HS-27A (cell line): Measurements from ENCODE around the gene ADCY4.

Experiments
- DNase-seq: peaks from one replicate; pipeline ENCODE4 v3.0.0-alpha.2; 2012; ENCODE audit warnings: low read depth, missing footprints

The ADCY4 gene

DNA sequence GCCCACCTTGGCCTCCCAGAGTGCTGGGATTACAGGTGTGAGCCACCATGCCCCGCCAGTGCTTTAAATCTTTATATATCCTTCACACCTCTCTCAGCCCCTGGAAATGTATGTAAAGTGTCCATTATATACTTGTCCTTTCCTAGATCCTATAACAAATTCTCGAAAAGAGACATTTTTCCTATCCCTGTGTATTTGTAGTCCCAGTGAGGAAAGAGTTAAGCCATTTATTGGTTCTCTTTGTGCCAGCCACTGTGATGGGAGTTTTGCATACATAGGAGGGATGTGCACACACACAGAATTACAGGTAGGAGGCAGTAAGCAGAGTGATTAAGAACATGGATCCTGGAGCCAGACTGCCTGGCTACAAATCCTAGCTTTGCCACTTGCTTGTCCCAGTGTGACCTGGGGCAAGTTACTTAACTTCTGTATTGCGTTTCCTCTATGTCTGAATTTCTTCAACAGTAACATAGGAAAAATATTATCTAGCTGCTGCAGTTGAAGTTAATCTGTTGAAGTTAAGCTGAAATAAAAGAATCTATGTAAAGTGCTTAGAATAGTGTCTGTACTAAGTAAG lies 61.4 kb downstream of the ADCY4 start:
- DNase-seq = no peak

DNA sequence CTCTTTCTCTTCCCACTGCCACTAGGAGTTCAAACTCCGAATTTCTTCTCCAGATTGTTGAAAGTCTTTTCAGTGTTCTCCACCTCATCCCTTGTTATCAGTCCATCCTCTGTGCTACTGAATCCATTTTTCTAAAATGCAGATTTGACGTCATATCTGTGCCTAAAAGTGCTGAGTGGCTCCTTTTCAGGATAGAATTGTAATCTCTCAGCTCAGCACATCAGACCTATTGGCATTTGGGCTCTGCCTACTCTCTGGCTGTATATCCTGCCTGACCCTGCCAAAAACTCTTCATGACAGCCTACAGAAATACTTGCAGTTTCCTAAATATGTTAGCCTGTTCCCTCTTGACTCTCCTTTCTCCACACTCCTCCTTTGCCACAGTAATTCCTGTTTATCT lies 62.4 kb downstream of the ADCY4 start:
- no peak for DNase-seq

DNA sequence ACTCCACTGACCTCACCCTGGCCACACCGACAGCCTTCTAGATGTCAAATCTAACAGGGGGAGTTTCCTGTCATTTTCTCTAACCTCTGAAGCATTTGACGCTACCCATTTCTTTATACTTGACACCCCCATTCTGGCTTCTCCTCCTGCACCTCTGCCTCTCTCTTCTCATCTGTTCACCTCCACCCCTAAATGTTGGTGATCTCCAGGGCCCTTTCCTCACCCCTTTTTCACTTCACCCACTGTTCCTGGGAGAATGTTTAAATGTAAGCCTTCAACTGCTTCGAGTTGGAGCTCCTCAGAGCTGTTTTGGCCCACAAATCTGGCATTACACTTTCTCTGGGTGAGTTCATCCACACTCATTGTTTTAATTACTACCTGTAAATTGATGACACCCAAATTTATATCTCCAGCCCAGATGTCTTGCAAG lies 63.0 kb downstream of the ADCY4 start:
- DNase-seq = no peak

DNA sequence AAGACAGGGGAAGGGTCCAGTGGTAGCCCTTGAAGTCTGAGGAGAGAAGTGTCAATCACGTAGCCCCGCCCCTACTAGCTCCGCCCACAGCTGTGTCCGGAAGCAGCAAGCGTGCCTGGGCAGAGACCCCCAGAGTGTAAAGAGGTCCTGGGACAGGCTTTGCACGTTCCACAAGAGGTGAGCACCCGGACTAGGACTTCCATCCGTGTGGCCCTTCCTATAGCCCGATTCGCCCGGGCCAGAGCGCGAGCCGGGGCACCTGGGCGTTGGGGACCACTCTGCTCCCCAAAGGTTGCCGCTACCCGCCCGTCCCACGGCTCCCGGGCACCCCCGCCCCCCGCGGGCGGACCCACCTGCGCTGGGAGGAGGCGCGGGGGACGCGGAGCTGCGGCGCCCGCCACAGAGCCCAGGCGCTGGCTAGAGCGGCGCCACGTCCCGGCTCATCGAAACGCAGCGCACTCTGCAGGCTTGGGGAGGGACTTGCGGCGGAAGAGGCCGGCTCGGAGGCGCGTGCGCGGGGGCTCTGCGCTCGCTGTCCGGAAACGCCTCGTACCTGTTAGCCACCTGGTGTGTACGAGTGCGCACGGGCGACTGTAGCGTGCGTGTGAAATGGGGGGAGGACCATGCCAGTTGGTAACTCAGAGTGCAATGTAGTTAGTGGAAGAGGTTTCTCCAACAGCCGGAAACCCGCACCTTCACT lies 63.6 kb downstream of the ADCY4 start, which contains the start of gene RABGGTA:
Gene RABGGTA (minus strand): TSS at position 464 of the 700 bp plus-strand sequence. CDS start 482 bp downstream, outside the sequence.
- peak; percentile 72 for DNase-seq

DNA sequence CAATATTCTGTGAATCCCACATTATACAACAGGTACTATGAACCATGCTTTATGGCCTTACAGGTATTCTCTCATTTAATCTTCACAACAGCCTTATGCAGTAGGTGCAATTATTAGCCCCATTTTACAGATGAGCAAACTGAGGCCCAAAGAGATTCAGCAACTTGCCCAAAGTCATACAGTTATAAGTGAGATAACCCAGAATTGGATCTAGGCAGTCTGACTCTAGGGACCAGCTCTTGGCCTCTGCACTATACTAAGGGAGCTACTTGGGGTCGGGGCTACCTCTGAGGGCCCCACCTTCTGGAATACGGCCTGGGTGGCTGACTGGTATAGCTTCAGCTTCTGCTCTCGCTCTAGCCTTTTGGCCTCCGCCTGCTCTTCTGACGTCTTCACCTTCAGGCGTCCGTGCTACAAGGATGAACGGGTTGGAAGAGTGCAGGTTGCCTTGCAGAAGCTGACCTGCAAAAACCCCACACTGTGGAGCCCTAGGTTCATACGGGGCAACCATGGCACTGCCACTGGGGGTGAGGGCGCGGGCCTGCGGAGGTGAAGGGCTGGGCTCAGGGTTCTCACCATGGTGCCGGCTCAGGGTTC lies 64.2 kb downstream of the ADCY4 start:
- no peak for DNase-seq

DNA sequence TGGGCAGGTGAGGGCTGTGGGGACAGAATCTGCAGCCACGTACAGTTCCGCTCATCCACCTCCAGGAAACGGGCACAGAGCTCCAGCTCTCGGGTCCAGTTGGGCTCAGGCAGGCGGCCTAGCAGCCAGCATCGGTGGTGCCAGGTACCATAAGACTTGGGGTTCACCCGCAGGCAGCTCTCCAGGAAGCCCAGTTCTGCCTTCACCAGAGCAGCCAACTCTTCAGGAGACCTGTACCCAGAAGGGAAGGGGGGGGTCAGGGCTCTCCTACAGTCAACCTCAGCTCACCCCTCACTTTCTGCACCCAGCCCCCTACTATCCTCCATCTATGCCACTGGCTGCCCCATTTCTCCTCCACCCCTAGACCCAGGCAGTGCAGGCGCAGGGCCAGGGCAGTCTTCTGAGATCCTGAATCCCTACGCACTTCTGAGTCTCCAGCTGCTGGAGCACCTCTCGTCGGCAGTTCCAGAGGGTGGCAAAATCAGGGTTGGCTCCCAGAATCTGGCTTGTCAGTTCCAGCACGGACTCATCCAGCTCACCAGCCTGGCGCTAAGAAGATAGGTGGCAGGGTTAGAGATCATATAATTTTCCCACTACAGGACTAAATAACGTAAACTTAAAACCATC lies 64.8 kb downstream of the ADCY4 start:
- no peak for DNase-seq

DNA sequence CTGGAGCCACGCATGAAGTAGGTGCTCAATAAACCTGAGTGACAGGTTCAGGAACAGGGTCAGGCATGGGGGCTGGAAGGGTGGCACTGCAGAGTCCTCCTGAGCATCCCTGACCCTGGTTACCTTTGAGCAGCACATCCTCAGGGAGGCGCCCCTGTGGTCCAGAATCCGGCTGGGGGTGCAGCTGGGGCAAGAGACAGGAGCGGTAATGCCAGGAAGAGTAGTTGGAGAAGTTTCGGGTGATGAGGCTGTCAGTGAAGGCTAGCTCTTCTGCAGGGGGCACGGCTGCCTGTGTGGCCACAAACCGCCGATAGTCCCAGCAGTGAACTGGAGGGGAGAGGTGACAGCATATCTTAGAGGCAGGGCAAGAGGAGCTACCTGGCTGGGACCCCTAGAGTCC lies 65.5 kb downstream of the ADCY4 start:
- no peak for DNase-seq
